HepG2 (cell line): ENCODE results near the gene ZNF524. TPM values are rescaled to one million over a fixed set of nuclear protein-coding genes. Genes with fewer than 3 reads are reported as not detected.

Source experiments
- ATAC-seq: fragments of 200-7000 bp; cut with Tn5 transposase; 3 replicates; pipeline ENCODE4 v1.9.1; 2020; ENCODE audit warnings: mild to moderate bottlenecking, moderate library complexity
- BruUV-seq: library from RNA; stranded (reverse); fragments of 400-500 nt; replicated peaks from 2 replicates; lab custom pipeline; 2021; lab: Mats Ljungman, UMichigan
- CTCF ChIA-PET: fragments of 300-600 bp; formaldehyde crosslinking; extraction: SDS; loops from one replicate; lab custom pipeline; 2021; ENCODE audit warnings: low total read pairs, inconsistent platforms, low intra/inter-chr PET ratio; lab: Yijun Ruan, JAX
- POLR2A ChIA-PET: fragments of 350-600 bp; sonication (Branson Sonifier 250); formaldehyde crosslinking; loops from one replicate; lab custom pipeline; 2020; ENCODE audit warnings: antibody characterized with exemption, inconsistent platforms; lab: Yijun Ruan, JAX
- DNase-seq: peaks from one replicate; pipeline ENCODE4 v3.0.0-alpha.2; 2015; ENCODE audit warnings: low spot score
- FAIRE-seq: peaks from 3 replicates; lab custom pipeline; 2011; peaks lifted over from hg19 to GRCh38; lab: Jason Lieb, UNC
- H2AFZ ChIP-seq: one replicate; pipeline ENCODE4 v1.6.1; 2011; ENCODE audit warnings: low read length, inconsistent platforms
- H3K27ac ChIP-seq: fragments of 300-600 bp; 3 replicates; pipeline ENCODE4 v1.8.0; 2011; ENCODE audit warnings: mixed run types, mild to moderate bottlenecking, mixed read lengths, low read length, inconsistent platforms; ENCODE audit not compliant: insufficient read depth; ENCODE audit errors: extremely low read length
- H3K27me3 ChIP-seq, 2 experiments: fragments of 200-600 bp in 1 of 2; 2 replicates in 1 of 2; 3 replicates in 1 of 2; pipeline versions ENCODE4 v1.6.0 to v1.8.0; 2011; ENCODE audit warnings: low read length in 2 of 2, mild to moderate bottlenecking in 2 of 2, moderate library complexity in 2 of 2, inconsistent platforms in 1 of 2; ENCODE audit not compliant: insufficient read depth in 2 of 2, control insufficient read depth in 1 of 2
- H3K36me3 ChIP-seq, 2 experiments: fragments of 200-600 bp in 1 of 2; replicated peaks in 1 of 2; 2 replicates in 1 of 2; 3 replicates in 1 of 2; pipeline versions ENCODE4 v1.5.1 to v1.8.0; 2011; ENCODE audit warnings: low read length in 2 of 2, inconsistent platforms in 1 of 2; ENCODE audit not compliant: insufficient read depth in 2 of 2, control insufficient read depth in 1 of 2
- H3K4me1 ChIP-seq: 2 replicates; pipeline ENCODE4 v1.5.1; 2012; ENCODE audit warnings: low read length, inconsistent platforms; ENCODE audit not compliant: insufficient read depth
- H3K4me2 ChIP-seq: 2 replicates; pipeline ENCODE4 v1.6.0; 2011; ENCODE audit warnings: low read depth, low read length, inconsistent platforms
- H3K4me3 ChIP-seq, 3 experiments: fragments of 200-600 bp in 1 of 3; sonication (generic), shearing (Covaris generic) in 1 of 3; replicated peaks in 1 of 3; 2 replicates each; pipeline ENCODE4 v1.5.1; 2011 to 2016; ENCODE audit warnings: low read length in 3 of 3, inconsistent platforms in 2 of 3, low read depth in 2 of 3, mild to moderate bottlenecking in 2 of 3, control low read depth in 1 of 3, mixed read lengths in 1 of 3; ENCODE audit not compliant: insufficient read depth in 1 of 3
- H3K79me2 ChIP-seq: one replicate; pipeline ENCODE4 v1.6.1; 2011; ENCODE audit warnings: low read length, inconsistent platforms; ENCODE audit not compliant: insufficient read depth
- H3K9ac ChIP-seq: 2 replicates; pipeline ENCODE4 v1.6.0; 2011; ENCODE audit warnings: mild to moderate bottlenecking, low read depth, low read length, inconsistent platforms; ENCODE audit not compliant: insufficient read depth
- H3K9me3 ChIP-seq: 2 replicates; pipeline ENCODE4 v1.5.1; 2012; ENCODE audit warnings: mild to moderate bottlenecking, low read length
- H4K20me1 ChIP-seq: 2 replicates; pipeline ENCODE4 v1.6.0; 2011; ENCODE audit warnings: inconsistent platforms, mild to moderate bottlenecking, low read length, moderate library complexity; ENCODE audit not compliant: insufficient read depth
- CHD4 ChIP-seq: fragments of 200-600 bp; sonication (generic); IDR thresholded peaks from 2 replicates; pipeline ENCODE4 v1.7.0; 2017; ENCODE audit warnings: mild to moderate bottlenecking, low read length, borderline replicate concordance
- ESRRA ChIP-seq: sonication (generic); formaldehyde crosslinking; IDR thresholded peaks from 2 replicates; pipeline ENCODE4 v1.5.1; 2020; ENCODE audit warnings: mild to moderate bottlenecking, low read depth, missing genetic modification reagents
- ETV5 ChIP-seq: IDR thresholded peaks from 2 replicates; pipeline ENCODE4 v1.6.1; 2018; ENCODE audit warnings: missing biosample characterization, missing genetic modification reagents, inconsistent platforms, borderline replicate concordance
- FOSL1 ChIP-seq: sonication (generic); formaldehyde crosslinking; IDR thresholded peaks from 2 replicates; pipeline ENCODE4 v1.9.0; 2021; ENCODE audit warnings: missing genetic modification reagents, borderline replicate concordance
- GATA4 ChIP-seq: sonication (generic); IDR thresholded peaks from 2 replicates; pipeline ENCODE4 v1.6.1; 2016; ENCODE audit warnings: antibody characterized with exemption, low read depth, borderline replicate concordance
- HNRNPL ChIP-seq: fragments of 200-400 bp; formaldehyde crosslinking; IDR thresholded peaks from 2 replicates; pipeline ENCODE4 v1.6.1; 2017; ENCODE audit warnings: mild to moderate bottlenecking, low read depth, low read length
- JUND ChIP-seq: sonication (generic); formaldehyde crosslinking; IDR thresholded peaks from 2 replicates; pipeline ENCODE4 v1.8.0; 2022; ENCODE audit warnings: mild to moderate bottlenecking, missing genetic modification reagents
- KMT2A ChIP-seq: sonication (generic); formaldehyde crosslinking; IDR thresholded peaks from 2 replicates; pipeline ENCODE4 v1.4.0; 2020; ENCODE audit warnings: missing genetic modification reagents
- MED13 ChIP-seq: sonication (generic); formaldehyde crosslinking; IDR thresholded peaks from 2 replicates; pipeline ENCODE4 v1.5.0; 2020; ENCODE audit warnings: missing genetic modification reagents
- MXI1 ChIP-seq: IDR thresholded peaks from 3 replicates; pipeline ENCODE4 v1.6.1; 2012; ENCODE audit warnings: low read depth, low read length, inconsistent platforms, borderline replicate concordance
- NFE2L2 ChIP-seq: fragments of 150-350 bp; IDR thresholded peaks from 2 replicates; pipeline ENCODE4 v1.6.1; 2014; ENCODE audit warnings: low read length
- PHB2 ChIP-seq: fragments of 450-650 bp; IDR thresholded peaks from 2 replicates; pipeline ENCODE4 v1.6.1; 2018; ENCODE audit not compliant: partially characterized antibody
- SAP130 ChIP-seq: IDR thresholded peaks from 2 replicates; pipeline ENCODE4 v1.6.1; 2016; ENCODE audit warnings: low read depth
- TP53 ChIP-seq: sonication (generic); formaldehyde crosslinking; conservative IDR thresholded peaks from 2 replicates; pipeline ENCODE4 v1.4.0; 2020; ENCODE audit warnings: missing genetic modification reagents
- U2AF1 ChIP-seq: fragments of 200-400 bp; formaldehyde crosslinking; optimal IDR thresholded peaks from 2 replicates; pipeline ENCODE3; 2017; ENCODE audit warnings: mild to moderate bottlenecking, low read depth, low read length
- ZC3H13 ChIP-seq: sonication (generic); formaldehyde crosslinking; IDR thresholded peaks from 2 replicates; pipeline ENCODE4 v1.8.1; 2023; ENCODE audit warnings: mild to moderate bottlenecking, missing genetic modification reagents, moderate library complexity
- ZFP36L1 ChIP-seq: sonication (generic); formaldehyde crosslinking; IDR thresholded peaks from 2 replicates; pipeline ENCODE4 v1.8.0; 2022; ENCODE audit warnings: mild to moderate bottlenecking, missing genetic modification reagents, moderate library complexity
- ZKSCAN1 ChIP-seq: fragments of 150-350 bp; IDR thresholded peaks from 2 replicates; pipeline ENCODE4 v1.6.1; 2014; ENCODE audit warnings: low read length
- ZNF101 ChIP-seq: sonication (generic); formaldehyde crosslinking; IDR thresholded peaks from 2 replicates; pipeline ENCODE4 v1.4.0; 2020; ENCODE audit warnings: mild to moderate bottlenecking, low read depth, missing genetic modification reagents, borderline replicate concordance
- ZNF331 ChIP-seq: sonication (generic); formaldehyde crosslinking; IDR thresholded peaks from 2 replicates; pipeline ENCODE4 v1.4.0; 2020; ENCODE audit warnings: missing genetic modification reagents
- WGBS: methylation state at CpG from one replicate; pipeline ENCODE4 v1.1.6; 2017; ENCODE audit warnings: low lambda C conversion rate; 5-methylcytosine and 5-hydroxymethylcytosine counted together
- in situ Hi-C: cut with HindIII; loops from 2 replicates; pipeline ENCODE4 v1.10.0; 2017; ENCODE audit warnings: low pct_unique_long_range_greater_than_20kb; ENCODE audit not compliant: extremely low pct_ligation_motif_present
- intact Hi-C: fragments of 100-400 bp; cut with micrococcal nuclease; formaldehyde crosslinking; loops from one replicate; pipeline ENCODE4 v1.10.0; 2022; ENCODE audit not compliant: unreplicated experiment
- polyA plus RNA-seq, 8 experiments: library from polyadenylated mRNA; depleted of rRNA in 3 of 8; stranded (reverse) in 7 of 8; unstranded in 1 of 8; fragments of >200 nt; fragmentation: Illumina TruSeq in 4 of 8; extraction: Trizol in 4 of 8; gene quantifications; 2 replicates each; pipeline versions ENCODE4 v1.2.1 to v1.2.3, GENCODE V29; 2011 to 2016; ENCODE audit warnings: low read depth in 4 of 8, missing spikeins in 1 of 8, mixed read lengths in 1 of 8; ENCODE audit not compliant: insufficient read depth in 1 of 8
- total RNA-seq, 5 experiments: library from RNA; depleted of rRNA; stranded (reverse); fragments of >200 nt; fragmentation: Illumina TruSeq; extraction: Trizol; gene quantifications; 2 replicates each; pipeline ENCODE4 v1.2.3, GENCODE V29; 2016; ENCODE audit warnings: low read depth in 1 of 5
- TF ChIP-seq, protein P1 (sequence below): IDR thresholded peaks from 2 replicates; pipeline ENCODE4 v1.6.1; 2016; ENCODE audit warnings: mild to moderate bottlenecking, missing biosample characterization, missing genetic modification reagents
- TF ChIP-seq, protein P2 (sequence below): IDR thresholded peaks from 2 replicates; pipeline ENCODE4 v1.6.1; 2016; ENCODE audit warnings: control low read depth
- TF ChIP-seq, protein P3 (sequence below): sonication (generic); formaldehyde crosslinking; IDR thresholded peaks from 2 replicates; pipeline ENCODE4 v1.4.0; 2020; ENCODE audit warnings: missing genetic modification reagents

ZNF524 gene
- total and polyA plus RNA-seq, 2 of the 13 experiments (the other 11 are each of a cell fraction or from before 2014, with no cell fraction given), result 3.2 to 4.6 TPM

DNA sequence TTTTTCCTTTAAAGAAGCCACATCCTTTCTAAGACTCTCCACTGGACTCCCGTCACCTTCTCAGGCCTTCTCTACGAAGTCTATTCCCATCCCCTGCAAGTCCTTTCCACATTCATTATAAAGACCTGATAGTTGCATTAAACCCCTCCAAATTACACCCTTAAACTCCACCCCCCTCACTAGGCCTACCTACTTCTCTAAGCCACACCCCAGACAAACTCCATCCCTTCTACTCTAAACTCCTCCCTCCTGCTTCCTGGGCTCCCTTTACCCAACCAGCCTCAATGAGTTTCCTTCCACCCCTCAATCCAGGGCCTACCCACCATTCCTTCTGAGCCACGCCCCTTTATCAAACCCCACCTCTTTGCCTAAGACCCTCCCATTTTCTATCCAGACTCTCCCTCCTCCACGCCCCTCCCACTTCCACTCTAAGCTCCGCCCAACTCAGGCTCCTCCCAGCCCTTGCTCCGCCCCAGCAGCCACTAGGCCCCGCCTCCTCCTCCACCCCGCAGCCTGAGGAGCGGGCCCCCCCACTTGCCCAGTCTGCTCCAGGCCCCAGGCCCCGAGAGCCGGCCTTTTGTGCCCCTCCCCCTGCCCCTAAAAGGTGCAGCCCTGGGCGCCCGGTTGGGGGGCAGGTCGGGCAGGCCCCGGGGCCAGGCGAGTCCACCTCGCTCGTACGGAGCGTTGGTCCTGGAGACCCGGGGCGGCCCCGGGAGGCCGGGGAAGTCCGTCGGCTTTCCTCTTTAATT is 1.2 kb upstream of the ZNF524 start:
- intact Hi-C loops, result loop anchor here (2.0 kb wide), 1 partner anchor 18 kb away; the partner anchor contains the start of gene ZNF579
- ChIA-PET POLR2A (interaction anchor here (0.6 to 4.9 kb wide), 31 partner anchors 9 to 481 kb away, joined by 3 to 66 read pairs (median 5); partner anchors contain the start of genes HSPBP1, ISOC2, PPP1R12C and PPP6R1), CTCF (no interaction called here)
- no TSS peak for BruUV-seq
- peak; percentile 66 for ATAC-seq
- Histone ChIP-seq H3K79me2 (peaks cover 2% of the 10 kb centered on the region), H3K36me3 (peaks cover 7 to 28% of the 10 kb centered on the region in 2 experiments; a peak in 4 of 5 replicates), H3K4me3 (peak overlapping the region; percentile 73 to 94 (median 90)), H3K4me2 (peak overlapping the region; percentile 49), H3K27ac (peak overlapping the region; percentile 98), H2AFZ (no peak overlapping the region), H3K9ac (peak overlapping the region; percentile 97), H4K20me1 (0 out of 2 replicates have a peak, but pooled peaks cover 6% of the 10 kb centered on the region), H3K9me3 (no peaks in the 10 kb centered on the region), H3K4me1 (peaks cover 31% of the 10 kb centered on the region), H3K27me3 (no peaks in the 10 kb centered on the region; a peak in 1 of 5 replicates)
- in situ Hi-C loops, result no loop called here
- peak; percentile 90 for DNase-seq
- peak; percentile 87 for FAIRE-seq
- 15% methylated on average over 13 of the region's 26 CpGs for WGBS
- TF ChIP-seq ZC3H13, result no peak
- TF ChIP-seq, protein P1, sequence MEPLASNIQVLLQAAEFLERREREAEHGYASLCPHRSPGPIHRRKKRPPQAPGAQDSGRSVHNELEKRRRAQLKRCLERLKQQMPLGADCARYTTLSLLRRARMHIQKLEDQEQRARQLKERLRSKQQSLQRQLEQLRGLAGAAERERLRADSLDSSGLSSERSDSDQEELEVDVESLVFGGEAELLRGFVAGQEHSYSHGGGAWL (CRISPR knock-in tag), result peak; percentile 87; the same call in 1 of the 2 replicates
- TF ChIP-seq GATA4, result no peak
- TF ChIP-seq, protein P2, sequence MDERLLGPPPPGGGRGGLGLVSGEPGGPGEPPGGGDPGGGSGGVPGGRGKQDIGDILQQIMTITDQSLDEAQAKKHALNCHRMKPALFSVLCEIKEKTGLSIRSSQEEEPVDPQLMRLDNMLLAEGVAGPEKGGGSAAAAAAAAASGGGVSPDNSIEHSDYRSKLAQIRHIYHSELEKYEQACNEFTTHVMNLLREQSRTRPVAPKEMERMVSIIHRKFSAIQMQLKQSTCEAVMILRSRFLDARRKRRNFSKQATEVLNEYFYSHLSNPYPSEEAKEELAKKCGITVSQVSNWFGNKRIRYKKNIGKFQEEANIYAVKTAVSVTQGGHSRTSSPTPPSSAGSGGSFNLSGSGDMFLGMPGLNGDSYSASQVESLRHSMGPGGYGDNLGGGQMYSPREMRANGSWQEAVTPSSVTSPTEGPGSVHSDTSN (CRISPR knock-in tag), result no peak
- no peak for TF ChIP-seq KMT2A
- no peak for TF ChIP-seq U2AF1
- peak; percentile 7; the same call in 1 of the 2 replicates for TF ChIP-seq CHD4
- no peak for TF ChIP-seq ZNF331 (CRISPR knock-in tag)
- TF ChIP-seq MXI1, result 0 out of 3 replicates have a peak, but pooled peaks have one; percentile 9
- no peak for TF ChIP-seq ZFP36L1 (CRISPR knock-in tag)
- no peak for TF ChIP-seq TP53 (CRISPR knock-in tag)
- no peak for TF ChIP-seq FOSL1 (CRISPR knock-in tag)
- TF ChIP-seq HNRNPL, result no peak
- TF ChIP-seq PHB2, result no peak
- TF ChIP-seq ETV5 (CRISPR knock-in tag), result no peak
- no peak for TF ChIP-seq ZKSCAN1
- TF ChIP-seq ESRRA, result no peak
- TF ChIP-seq NFE2L2, result no peak
- TF ChIP-seq, protein P3, sequence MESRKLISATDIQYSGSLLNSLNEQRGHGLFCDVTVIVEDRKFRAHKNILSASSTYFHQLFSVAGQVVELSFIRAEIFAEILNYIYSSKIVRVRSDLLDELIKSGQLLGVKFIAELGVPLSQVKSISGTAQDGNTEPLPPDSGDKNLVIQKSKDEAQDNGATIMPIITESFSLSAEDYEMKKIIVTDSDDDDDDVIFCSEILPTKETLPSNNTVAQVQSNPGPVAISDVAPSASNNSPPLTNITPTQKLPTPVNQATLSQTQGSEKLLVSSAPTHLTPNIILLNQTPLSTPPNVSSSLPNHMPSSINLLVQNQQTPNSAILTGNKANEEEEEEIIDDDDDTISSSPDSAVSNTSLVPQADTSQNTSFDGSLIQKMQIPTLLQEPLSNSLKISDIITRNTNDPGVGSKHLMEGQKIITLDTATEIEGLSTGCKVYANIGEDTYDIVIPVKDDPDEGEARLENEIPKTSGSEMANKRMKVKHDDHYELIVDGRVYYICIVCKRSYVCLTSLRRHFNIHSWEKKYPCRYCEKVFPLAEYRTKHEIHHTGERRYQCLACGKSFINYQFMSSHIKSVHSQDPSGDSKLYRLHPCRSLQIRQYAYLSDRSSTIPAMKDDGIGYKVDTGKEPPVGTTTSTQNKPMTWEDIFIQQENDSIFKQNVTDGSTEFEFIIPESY (CRISPR knock-in tag), result no peak
- TF ChIP-seq ZNF101 (CRISPR knock-in tag), result no peak
- TF ChIP-seq JUND, result no peak
- TF ChIP-seq MED13 (CRISPR knock-in tag), result no peak
- peak; percentile 56; the same call in 1 of the 2 replicates for TF ChIP-seq SAP130 (CRISPR knock-in tag)
